H1 (cell line): ENCODE measurements around the gene HOXB8. TPM values are rescaled to one million over a fixed set of nuclear protein-coding genes. Genes with fewer than 3 reads are reported as not detected.

Experiments used
- CBX5 ChIP-seq: fragments of 300-800, 300-1000 bp; sonication (generic); IDR thresholded peaks from 2 replicates; pipeline ENCODE4 v1.7.1; 2016; ENCODE audit warnings: antibody characterized with exemption, low read length, low read depth
- HDAC2 ChIP-seq, 2 experiments: fragments of 300-600 bp in 1 of 2; sonication (generic) in 1 of 2; IDR thresholded peaks; 2 replicates each; pipeline ENCODE4 v1.6.1; 2011 to 2012; ENCODE audit warnings: low read depth in 2 of 2, low read length in 2 of 2, mild to moderate bottlenecking in 2 of 2, moderate library complexity in 2 of 2, borderline replicate concordance in 1 of 2, inconsistent platforms in 1 of 2
- RNF2 ChIP-seq: fragments of 200-900, 300-1000 bp; sonication (generic); IDR thresholded peaks from 2 replicates; pipeline ENCODE4 v1.7.1; 2016; ENCODE audit warnings: borderline replicate concordance, low read depth, mild to moderate bottlenecking, antibody characterized with exemption, low read length; ENCODE audit not compliant: poor library complexity, severe bottlenecking; ENCODE audit errors: missing control alignments
- SP1 ChIP-seq: IDR thresholded peaks from 2 replicates; pipeline ENCODE4 v1.6.1; 2011; ENCODE audit warnings: low read depth, low read length
- polyA plus RNA-seq, 7 experiments: library from polyadenylated mRNA; depleted of rRNA in 3 of 7; stranded (reverse) in 5 of 7; unstranded in 2 of 7; fragments of >200 nt in 5 of 7; fragments of 200-250 nt in 2 of 7; gene quantifications; 1 replicate in 5 of 7; 2 replicates in 1 of 7; 4 replicates in 1 of 7; pipeline versions ENCODE4 v1.2.1 to v1.2.3, GENCODE V29; 2011 to 2013; ENCODE audit warnings: missing spikeins in 2 of 7, mixed read lengths in 2 of 7
- total RNA-seq: library from RNA; stranded (reverse); fragmentation: NEBNext Ultra II Directional; extraction: Animal tissue kit (Norgen Biotek cat#: 25700); gene quantifications from 2 replicates; pipeline ENCODE4 v1.2.1, GENCODE V29; 2021

HOXB8 gene
- total and polyA plus RNA-seq, 2 of the 8 experiments (the other 6 are each of a cell fraction or from before 2014, with no cell fraction given), result not detected

GRCh38 chr17:48589060-48589830 is 25.8 kb downstream of the HOXB8 start (continued):
- TF ChIP-seq CBX5 (no peak), HDAC2 (IDR thresholded peaks at IDR 0.05; ENCODE audit: borderline replicate concordance in 1 of 2, low read depth in 2 of 2, low read length in 2 of 2) (no peak), SP1 (no peak), RNF2 (no peak)
